DLD1 (cell line): ENCODE measurements around the gene JAGN1.
"Not testable (repeated sequence)": the region's sequence is repeated elsewhere in the genome, so short reads cannot be mapped to it uniquely, and the experiment has no call there.

Experiments
- in situ Hi-C: cut with HindIII; loops from 2 replicates; pipeline ENCODE4 v1.10.0; 2017; ENCODE audit warnings: low sequenced_read_pairs

Gene JAGN1

GRCh38 chr3:9896755-9897407 is 6.5 kb downstream of the JAGN1 start:
- in situ Hi-C loops, result not testable (repeated sequence)

- in situ Hi-C loops, result no loop called here
Observed at GRCh38 chr3:9897408-9898372, 7.3 kb downstream of the JAGN1 start.

- in situ Hi-C loops, result no loop called here
Observed at GRCh38 chr3:9898467-9899241, 8.2 kb downstream of the JAGN1 start.

- in situ Hi-C loops, result no loop called here
Observed at GRCh38 chr3:9899289-9899791, 8.9 kb downstream of the JAGN1 start.

DNA sequence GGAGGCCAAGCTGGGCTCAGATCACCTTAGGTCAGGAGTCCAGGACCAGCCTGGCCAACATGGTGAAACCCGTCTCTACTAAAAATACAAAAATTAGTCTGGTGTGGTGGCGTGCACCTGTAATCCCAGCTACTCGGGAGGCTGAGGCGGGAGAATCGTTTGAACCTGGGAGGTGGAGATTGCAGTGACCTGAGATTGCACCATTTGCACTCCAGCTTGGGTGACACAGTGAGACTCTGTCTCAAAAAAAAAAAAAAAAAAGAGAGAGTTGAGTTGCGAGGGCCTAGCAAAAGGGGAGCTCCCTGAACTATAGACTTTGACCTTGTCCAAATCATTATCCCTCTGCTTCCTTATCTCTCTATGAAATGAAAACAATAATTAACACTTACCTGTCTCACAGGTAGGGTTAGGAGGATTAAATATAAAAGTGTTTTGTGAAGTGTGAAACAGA is 10.6 kb downstream of the JAGN1 start:
- in situ Hi-C loops, result not testable (repeated sequence)

DNA sequence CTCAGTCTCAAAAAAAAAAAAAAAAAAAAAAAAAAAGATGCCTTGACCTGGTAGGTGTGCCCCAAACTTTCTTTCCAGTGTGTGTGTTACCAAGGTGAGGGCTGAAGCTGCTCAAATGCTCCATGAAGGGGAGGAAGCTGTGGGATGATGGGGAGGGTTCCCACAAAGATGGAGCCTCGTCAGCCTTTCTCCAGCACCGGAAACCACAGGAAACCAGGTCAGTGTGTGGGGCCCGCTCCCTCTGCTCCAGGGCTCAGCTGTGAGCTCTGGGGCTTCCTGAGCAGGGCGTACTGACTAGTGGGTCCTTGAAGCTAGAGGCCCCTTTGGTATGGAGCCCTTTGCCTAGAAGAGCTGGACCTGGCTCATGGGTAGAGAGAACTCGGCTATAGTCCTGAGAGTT is 11.6 kb downstream of the JAGN1 start:
- in situ Hi-C loops, result no loop called here

- in situ Hi-C loops, result no loop called here
Observed at GRCh38 chr3:9902372-9903237, 12.2 kb downstream of the JAGN1 start, which contains the start of gene IL17RE. IL17RE (plus strand) TSS chr3:9902848; CDS start chr3:9902933, 85 bp downstream.

GRCh38 chr3:9903238-9903624 is 12.8 kb downstream of the JAGN1 start:
- in situ Hi-C loops, result no loop called here

DNA sequence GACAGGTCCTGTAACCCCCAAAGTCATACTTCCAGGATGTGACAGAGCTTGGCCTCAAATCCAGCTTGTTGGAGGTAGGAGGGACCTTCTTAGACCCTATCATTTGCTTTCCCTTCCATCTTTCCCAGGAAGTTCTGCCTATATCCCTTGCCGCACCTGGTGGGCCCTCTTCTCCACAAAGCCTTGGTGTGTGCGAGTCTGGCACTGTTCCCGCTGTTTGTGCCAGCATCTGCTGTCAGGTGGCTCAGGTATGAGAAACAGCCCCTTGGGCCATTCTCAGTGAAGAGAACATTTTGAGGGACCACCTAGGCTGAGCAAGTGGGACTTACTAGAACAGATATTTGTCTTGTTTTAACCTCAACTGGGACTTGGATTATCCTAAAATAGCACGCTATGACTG is 13.5 kb downstream of the JAGN1 start:
- in situ Hi-C loops, result no loop called here

- in situ Hi-C loops, result no loop called here
Observed at GRCh38 chr3:9906480-9906879, 16.1 kb downstream of the JAGN1 start.

DNA sequence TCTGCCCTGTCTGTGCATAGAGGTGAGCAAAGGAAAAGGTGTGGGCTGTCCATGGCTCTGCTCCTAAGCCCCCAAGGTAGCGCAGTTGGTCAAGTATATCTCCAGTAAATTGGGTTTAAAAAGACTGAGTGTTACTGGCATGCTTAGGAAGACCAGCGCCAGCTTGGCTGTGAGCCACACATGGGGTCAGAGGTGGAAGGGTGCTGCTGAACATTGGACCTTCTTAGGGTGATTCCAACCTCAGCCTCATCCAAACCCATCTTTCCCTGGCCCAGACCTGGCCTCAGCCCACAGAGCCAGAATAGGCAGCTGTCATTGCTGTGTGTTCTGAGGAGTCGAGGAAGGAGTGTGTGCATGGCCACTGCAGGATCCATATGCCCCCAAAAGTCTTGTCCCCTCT is 17.9 kb downstream of the JAGN1 start:
- in situ Hi-C loops, result no loop called here

- in situ Hi-C loops, result no loop called here
Observed at GRCh38 chr3:9909221-9910013, 19.0 kb downstream of the JAGN1 start.

DNA sequence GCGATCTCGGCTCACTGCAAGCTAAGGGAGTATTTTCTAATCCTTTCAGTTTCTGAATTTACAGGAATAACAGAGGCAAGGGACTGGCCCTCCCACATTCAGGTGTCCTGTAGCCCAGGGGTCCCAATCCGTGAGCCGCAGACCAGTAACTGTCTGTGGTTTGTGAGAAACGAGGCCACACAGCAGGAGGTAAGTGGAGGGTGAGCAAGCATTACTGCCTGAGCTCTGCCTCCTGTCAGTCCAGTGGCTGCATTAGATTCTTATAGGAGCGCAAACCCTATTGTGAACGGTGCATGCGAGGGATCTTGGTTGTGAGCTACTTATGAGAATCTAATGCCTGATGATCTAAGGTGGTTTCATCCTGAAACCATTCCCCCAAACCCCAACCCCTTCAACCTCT is 21.5 kb downstream of the JAGN1 start:
- in situ Hi-C loops, result no loop called here

GRCh38 chr3:9912294-9912935 is 22.0 kb downstream of the JAGN1 start:
- in situ Hi-C loops, result no loop called here

DNA sequence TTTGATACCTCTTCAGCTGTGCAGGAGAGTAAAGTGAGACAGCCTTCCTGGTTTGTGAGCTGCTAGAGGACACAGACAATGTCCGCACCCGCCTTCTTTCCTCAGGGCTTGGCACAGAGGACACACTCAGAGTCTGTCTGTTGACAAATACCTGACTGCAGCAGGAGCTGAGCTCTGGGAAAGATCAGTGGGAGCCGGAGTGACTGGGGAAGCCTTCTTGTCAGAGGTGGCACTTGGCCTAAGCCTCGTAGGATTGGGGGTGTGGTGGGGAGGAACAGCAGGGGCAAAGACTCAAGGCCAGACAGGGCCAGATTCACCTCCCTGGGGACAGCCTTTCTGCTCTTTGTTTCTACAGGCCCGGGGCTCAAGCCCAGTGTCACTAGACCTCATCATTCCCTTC is 23.2 kb downstream of the JAGN1 start:
- in situ Hi-C loops, result no loop called here

- in situ Hi-C loops, result no loop called here
Observed at GRCh38 chr3:9914011-9914410, 23.6 kb downstream of the JAGN1 start.

GRCh38 chr3:9914559-9915253 is 24.3 kb downstream of the JAGN1 start:
- in situ Hi-C loops, result no loop called here
